ENCODE results near the gene TXNDC17. TPM values are rescaled to one million over a fixed set of nuclear protein-coding genes. Genes with fewer than 3 reads are reported as not detected.

Gene TXNDC17
- total RNA-seq, 1 donor = 74.3 TPM

DNA sequence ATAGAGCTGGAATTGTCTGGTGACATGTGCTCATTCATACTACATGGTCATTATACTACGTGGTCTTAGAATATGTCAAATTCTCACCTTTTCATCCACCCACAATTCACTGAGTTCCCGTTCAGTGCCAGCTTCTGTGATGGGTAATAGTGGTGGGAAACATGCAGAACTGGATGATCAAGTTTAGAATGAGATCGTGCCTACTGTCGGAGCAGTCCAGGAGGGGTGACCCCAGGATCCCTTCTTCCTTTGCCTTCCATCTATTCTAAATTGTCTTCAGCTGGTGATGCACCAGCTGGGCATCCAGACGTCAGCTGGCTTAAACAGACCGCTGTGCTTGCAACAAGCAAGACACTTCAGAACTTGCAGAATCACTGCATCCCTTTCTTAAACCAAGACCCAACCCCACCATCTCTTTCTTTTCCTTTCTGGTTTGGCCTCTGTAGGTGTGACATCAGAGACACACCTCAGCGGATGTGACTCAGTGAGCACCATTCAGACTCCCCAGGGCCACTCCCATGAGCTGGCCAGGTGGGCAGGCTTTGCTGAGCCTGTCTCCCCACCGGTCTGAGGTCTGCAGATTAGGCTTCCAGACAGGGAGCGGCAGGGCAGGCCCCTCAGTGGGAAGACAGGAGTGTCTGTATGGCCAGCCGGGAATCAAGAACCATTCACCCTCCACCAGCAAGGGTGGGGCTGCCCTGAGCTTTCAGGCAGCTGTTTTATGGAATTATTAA, 28.8 kb downstream of the TXNDC17 start:
- TF ChIP-seq, protein P1, sequence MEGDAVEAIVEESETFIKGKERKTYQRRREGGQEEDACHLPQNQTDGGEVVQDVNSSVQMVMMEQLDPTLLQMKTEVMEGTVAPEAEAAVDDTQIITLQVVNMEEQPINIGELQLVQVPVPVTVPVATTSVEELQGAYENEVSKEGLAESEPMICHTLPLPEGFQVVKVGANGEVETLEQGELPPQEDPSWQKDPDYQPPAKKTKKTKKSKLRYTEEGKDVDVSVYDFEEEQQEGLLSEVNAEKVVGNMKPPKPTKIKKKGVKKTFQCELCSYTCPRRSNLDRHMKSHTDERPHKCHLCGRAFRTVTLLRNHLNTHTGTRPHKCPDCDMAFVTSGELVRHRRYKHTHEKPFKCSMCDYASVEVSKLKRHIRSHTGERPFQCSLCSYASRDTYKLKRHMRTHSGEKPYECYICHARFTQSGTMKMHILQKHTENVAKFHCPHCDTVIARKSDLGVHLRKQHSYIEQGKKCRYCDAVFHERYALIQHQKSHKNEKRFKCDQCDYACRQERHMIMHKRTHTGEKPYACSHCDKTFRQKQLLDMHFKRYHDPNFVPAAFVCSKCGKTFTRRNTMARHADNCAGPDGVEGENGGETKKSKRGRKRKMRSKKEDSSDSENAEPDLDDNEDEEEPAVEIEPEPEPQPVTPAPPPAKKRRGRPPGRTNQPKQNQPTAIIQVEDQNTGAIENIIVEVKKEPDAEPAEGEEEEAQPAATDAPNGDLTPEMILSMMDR (IDR thresholded peaks at IDR 0.05; ENCODE audit: insufficient read depth, low read depth, low read length) = no peak
- no peak for DNase-seq (ENCODE audit: low read depth)

DNA sequence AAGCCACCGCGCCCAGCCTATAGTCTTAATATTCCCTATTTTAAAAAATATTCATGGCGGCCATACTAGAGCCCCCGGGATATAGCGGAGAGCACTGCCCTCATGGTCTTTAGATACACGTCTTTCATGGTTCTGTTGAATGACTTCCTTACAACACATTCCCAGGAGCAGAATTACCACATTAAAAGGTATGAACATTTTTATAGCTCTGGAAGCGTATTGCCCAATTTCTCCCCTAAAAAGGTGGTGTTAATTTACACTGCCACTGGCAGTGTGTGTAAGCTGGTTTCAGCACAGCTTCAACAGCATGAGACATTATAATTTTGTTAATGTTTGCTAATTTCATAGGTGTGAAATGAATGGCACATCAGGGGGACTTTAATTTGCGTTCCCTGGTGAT, 29.7 kb downstream of the TXNDC17 start:
- no peak for DNase-seq (ENCODE audit: low read depth)
- TF ChIP-seq, protein P1 (IDR thresholded peaks at IDR 0.05; ENCODE audit: insufficient read depth, low read depth, low read length) = no peak
- no peak overlapping the region for H3K4me3 ChIP-seq (ENCODE audit: low read depth, low read length)

More for the DNA sequence above, 28.8 kb downstream of the TXNDC17 start:
- no peak overlapping the region for H3K4me3 ChIP-seq (ENCODE audit: low read depth, low read length)

DNA sequence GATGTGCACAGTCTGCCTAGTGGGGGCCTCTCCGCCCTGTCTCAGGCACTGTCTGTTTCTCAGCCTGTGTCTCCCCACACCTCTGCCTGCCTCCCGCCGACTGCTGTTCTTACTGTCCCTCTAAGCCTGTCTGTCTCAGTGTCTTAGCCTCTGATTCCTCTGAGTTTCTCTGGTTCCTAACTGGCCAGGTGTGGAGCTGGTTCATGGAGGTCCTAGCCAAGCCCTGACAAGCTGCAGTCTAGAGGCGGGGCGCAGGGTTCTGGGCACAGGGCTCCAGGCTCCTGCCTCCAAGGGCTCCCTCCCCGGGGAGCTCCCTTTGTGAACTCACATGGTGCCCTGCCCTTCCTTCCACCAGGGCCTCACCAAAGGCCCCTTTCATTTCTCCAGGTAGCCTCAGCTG, 30.1 kb downstream of the TXNDC17 start:
- no peak for DNase-seq (ENCODE audit: low read depth)
- H3K4me3 ChIP-seq (ENCODE audit: low read depth, low read length) = no peak overlapping the region
- TF ChIP-seq, protein P1 (IDR thresholded peaks at IDR 0.05; ENCODE audit: insufficient read depth, low read depth, low read length) = no peak

DNA sequence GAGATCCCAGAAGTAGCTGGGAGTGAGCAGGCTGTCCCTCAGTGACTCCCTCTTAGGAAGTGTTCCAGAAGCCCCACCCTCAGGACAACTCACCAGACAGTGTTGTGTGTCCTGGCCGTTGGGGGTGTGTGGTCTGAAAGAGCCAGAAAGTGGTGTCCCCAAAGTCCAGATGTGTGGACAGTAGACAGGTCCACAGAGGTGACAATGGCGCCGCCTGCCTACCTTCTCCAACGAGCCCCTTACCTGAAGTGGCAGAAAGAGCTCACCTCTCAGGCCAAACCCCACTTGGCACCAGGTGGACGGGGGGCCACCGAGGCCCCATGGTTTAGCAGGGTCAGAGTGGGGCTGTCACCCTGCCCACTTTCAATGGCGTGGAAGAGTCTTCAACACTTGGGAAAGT, 30.6 kb downstream of the TXNDC17 start:
- no peak overlapping the region for H3K4me3 ChIP-seq (ENCODE audit: low read depth, low read length)
- TF ChIP-seq, protein P1 (IDR thresholded peaks at IDR 0.05; ENCODE audit: insufficient read depth, low read depth, low read length) = no peak
- no peak for DNase-seq (ENCODE audit: low read depth)

- DNase-seq (ENCODE audit: low read depth) = no peak
- TF ChIP-seq, protein P1 (IDR thresholded peaks at IDR 0.05; ENCODE audit: insufficient read depth, low read depth, low read length) = no peak
- no peak overlapping the region for H3K4me3 ChIP-seq (ENCODE audit: low read depth, low read length)
Measured at GRCh38 chr17:6674586-6674985, 33.7 kb downstream of the TXNDC17 start.

DNA sequence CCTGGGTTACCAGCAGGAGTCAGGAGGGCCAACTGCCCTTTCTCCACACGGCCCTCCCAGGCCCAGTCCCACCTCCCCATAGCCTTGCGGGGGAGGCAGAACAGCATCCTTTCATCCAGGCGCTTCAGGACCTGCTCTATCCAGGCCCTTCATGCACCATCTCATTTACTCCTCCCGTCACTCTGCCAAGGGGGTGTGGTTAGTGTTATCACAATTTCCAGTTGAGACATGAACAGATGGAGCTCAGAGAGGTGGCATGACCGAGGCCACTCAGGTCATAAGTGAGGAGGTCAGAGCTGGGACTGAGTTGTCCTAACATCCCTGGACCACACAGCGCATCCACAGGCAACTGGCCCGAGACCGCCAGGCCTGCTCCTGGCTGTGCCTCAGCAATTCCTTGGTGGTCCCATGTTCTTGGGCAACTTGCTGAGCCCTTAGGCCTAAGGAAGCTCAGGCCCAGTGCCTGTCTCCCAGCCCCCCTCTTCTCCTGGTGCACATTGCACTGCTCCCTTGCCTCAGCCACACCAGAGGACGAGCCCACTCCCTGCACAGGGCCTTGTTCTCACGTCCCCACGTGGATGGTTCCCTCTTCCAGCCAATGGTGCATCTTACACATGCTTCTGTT, 34.5 kb downstream of the TXNDC17 start:
- no peak overlapping the region for H3K4me3 ChIP-seq (ENCODE audit: low read depth, low read length)
- no peak for DNase-seq (ENCODE audit: low read depth)
- TF ChIP-seq, protein P1 (IDR thresholded peaks at IDR 0.05; ENCODE audit: insufficient read depth, low read depth, low read length) = no peak

Data from fibroblast of villous mesenchyme (primary cell).